ENCODE measurements around the gene ZSCAN23. TPM values are rescaled to one million over a fixed set of nuclear protein-coding genes. Genes with fewer than 3 reads are reported as not detected.

Gene ZSCAN23
- total RNA-seq, 1 donor from 2014 or later, result 0.18 TPM

DNA sequence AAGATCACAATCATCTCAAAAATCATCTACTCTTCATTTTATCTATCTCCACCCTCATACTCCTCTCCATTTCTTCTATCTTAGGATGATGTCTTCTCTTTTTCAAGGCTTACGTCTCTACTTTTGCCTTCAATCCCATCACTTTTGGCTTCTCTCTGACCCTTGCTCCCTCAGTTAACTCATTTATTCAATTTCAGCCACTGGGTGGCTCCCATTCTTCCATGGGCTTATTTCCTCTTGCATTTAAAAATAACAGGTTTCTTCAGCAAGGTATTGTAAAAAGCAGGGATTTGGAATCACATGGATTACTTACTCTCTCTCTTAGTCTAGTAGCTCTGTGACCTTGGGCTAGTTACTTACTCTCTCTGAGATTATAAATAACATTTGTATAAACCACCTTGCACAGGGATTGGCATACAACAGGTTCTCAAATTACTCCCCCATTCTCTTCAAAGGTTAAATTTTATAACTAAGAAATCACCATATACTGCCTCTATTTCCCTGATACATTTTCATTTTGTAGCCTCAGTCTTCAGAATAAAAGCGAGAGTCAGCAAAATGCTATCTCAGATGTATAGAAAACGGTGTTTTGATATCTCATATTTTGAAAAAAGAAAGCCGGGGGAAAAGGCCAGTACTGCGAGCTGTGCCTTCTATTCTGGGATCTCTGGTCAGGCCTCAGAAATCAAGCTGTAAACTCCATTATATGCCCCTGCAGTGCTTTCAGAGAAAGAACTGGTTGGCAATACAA is 49.2 kb downstream of the ZSCAN23 start:
- DNase-seq (no peak), ATAC-seq (ENCODE audit: low read depth) (no peak)
- no peaks in the 10 kb centered on the region for H3K9me3 Mint-ChIP-seq
- H3K4me3 Mint-ChIP-seq, result no peak overlapping the region
- CTCF ChIA-PET, result no interaction called here
- POLR2A ChIA-PET, result no interaction called here
- H3K27me3 Mint-ChIP-seq, result no peaks in the 10 kb centered on the region
- TF ChIP-seq CTCF (IDR thresholded peaks at IDR 0.05), result no peak
- peaks cover 85% of the 10 kb centered on the region for H3K36me3 Mint-ChIP-seq (ENCODE audit: low read depth)
- no peak overlapping the region for H3K27ac Mint-ChIP-seq
- intact Hi-C loops (cut with micrococcal nuclease), result loop anchor here (2.0 kb wide), 1 partner anchor 195 kb away; no protein-coding TSS in a partner anchor
- H3K4me1 Mint-ChIP-seq, result peaks cover 39% of the 10 kb centered on the region

GRCh38 chr6:28390688-28391087 is 52.6 kb downstream of the ZSCAN23 start:
- CTCF ChIA-PET, result no interaction called here
- H3K4me1 Mint-ChIP-seq, result peaks cover 11% of the 10 kb centered on the region
- peaks cover 84% of the 10 kb centered on the region for H3K36me3 Mint-ChIP-seq (ENCODE audit: low read depth)
- ATAC-seq (ENCODE audit: low read depth) (no peak), DNase-seq (no peak)
- H3K9me3 Mint-ChIP-seq, result no peaks in the 10 kb centered on the region
- no peak overlapping the region for H3K27ac Mint-ChIP-seq
- H3K4me3 Mint-ChIP-seq, result no peak overlapping the region
- no peak for TF ChIP-seq CTCF (IDR thresholded peaks at IDR 0.05)
- intact Hi-C loops (cut with micrococcal nuclease), result no loop called here
- POLR2A ChIA-PET, result no interaction called here
- H3K27me3 Mint-ChIP-seq, result no peaks in the 10 kb centered on the region

DNA sequence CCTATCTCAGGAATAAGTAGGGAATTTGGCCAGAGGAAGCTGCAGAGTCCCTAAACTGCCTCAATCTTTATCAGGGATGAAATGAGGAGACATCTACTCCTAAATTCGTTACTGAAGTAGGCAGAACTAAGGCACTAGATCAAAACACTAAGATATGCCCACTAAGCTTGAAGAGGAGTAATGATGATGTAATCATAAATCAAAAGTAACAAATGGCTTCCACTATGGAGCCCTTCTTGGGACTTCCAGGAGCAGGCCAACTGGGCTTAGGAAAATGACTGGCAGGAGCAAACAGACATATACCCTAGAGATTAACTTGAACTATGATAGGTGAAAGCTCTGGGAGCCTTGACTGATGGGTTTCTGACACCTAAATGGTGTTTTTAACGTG is 59.2 kb downstream of the ZSCAN23 start:
- CTCF ChIA-PET, result interaction anchor here (1.2 to 2.5 kb wide), 3 partner anchors 15 to 34 kb away, joined by 7 to 19 read pairs (median 11); partner anchors contain the start of genes ZKSCAN3 and ZSCAN12
- intact Hi-C loops (cut with micrococcal nuclease), result no loop called here
- Mint-ChIP-seq H3K9me3 (no peaks in the 10 kb centered on the region), H3K36me3 (ENCODE audit: low read depth) (peaks cover 63% of the 10 kb centered on the region), H3K27me3 (no peaks in the 10 kb centered on the region), H3K4me3 (no peak overlapping the region), H3K4me1 (peaks cover 18% of the 10 kb centered on the region), H3K27ac (no peak overlapping the region)
- ATAC-seq (ENCODE audit: low read depth) (no peak), DNase-seq (no peak)
- POLR2A ChIA-PET, result interaction anchor here (0.9 to 2.6 kb wide), 9 partner anchors 12 to 491 kb away, joined by 3 to 37 read pairs (median 10); partner anchors contain the start of genes ZKSCAN3, ZKSCAN8, ZSCAN12 and ZSCAN26
- no peak for TF ChIP-seq CTCF (IDR thresholded peaks at IDR 0.05)

DNA sequence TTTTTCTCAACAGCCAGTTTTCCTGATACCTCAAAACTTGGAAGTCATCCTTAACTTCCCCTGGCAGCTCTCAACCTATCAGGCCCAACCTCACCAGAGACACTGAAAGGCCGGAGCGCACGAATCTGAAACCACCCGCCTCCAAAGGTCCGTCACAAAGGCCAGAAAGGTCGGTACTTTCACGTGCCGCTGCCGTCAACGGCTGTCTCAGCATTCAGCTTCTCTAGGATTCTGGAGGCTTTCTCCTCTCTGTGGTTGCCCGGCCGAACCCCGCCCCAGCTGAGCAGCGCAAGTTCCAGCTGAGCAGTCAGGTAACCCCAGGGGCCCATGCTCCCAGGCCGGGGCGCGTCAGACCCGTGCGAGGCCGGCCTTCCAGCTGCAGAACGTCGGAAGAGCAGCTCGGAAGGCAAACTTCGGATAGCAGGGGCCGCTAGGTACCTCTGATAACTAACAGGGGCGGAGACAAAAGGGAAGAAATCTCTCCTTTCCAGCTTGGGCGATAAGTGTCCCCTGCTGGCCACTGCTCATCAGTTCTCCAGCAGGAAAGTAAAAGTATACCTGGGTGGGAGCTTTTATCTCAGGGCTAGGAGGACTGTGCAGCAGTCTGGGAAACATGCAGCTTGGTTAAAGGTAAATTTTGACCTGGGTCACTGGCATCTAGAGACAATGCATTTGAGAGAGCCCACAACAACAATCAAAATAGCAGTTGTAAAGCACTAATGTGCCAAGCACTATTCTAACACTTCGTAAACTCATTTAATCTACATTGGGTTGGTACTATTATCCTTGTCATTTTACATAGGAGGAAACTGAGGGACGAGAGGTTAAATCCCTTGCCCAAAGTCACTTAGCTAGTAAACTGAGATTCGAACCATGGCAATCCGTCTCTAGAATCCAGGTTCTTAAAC is 59.8 kb downstream of the ZSCAN23 start:
- H3K4me1 Mint-ChIP-seq, result peaks cover 18% of the 10 kb centered on the region
- ChIA-PET POLR2A (interaction anchor here (0.6 to 2.6 kb wide), 19 partner anchors 11 to 1236 kb away, joined by 3 to 37 read pairs (median 7); partner anchors contain the start of genes ZKSCAN3, ZKSCAN4, ZKSCAN8 and ZNF165), CTCF (interaction anchor here (0.8 to 2.5 kb wide), 8 partner anchors 13 to 279 kb away, joined by 3 to 19 read pairs (median 4); partner anchors contain the start of genes ZKSCAN3, ZKSCAN8 and ZSCAN12)
- peaks cover 58% of the 10 kb centered on the region for H3K36me3 Mint-ChIP-seq (ENCODE audit: low read depth)
- DNase-seq (peak; percentile 77), ATAC-seq (ENCODE audit: low read depth) (peak; percentile 98)
- no peak for TF ChIP-seq CTCF (IDR thresholded peaks at IDR 0.05)
- H3K27me3 Mint-ChIP-seq, result no peaks in the 10 kb centered on the region
- intact Hi-C loops (cut with micrococcal nuclease), result loop anchor here (1.0 to 2.0 kb wide), 7 partner anchors 11 to 302 kb away; partner anchors contain the start of genes ZKSCAN3, ZKSCAN4, ZSCAN12 and ZSCAN16
- peak overlapping the region; percentile 94 for H3K27ac Mint-ChIP-seq
- H3K9me3 Mint-ChIP-seq, result no peaks in the 10 kb centered on the region
- H3K4me3 Mint-ChIP-seq, result peak overlapping the region; percentile 88

Other genes with a start within 250 kb of the ZSCAN23 start
- 25.9 and 30.3 TPM in 2 replicates for gene ZSCAN9, start 218.2 kb downstream of the ZSCAN23 start, total RNA-seq
- gene ZKSCAN4, start 191.2 kb downstream of the ZSCAN23 start, total RNA-seq, result 10.5 and 11.1 TPM in 2 replicates
- 0.29 and 0.35 TPM in 2 replicates for gene NKAPL, start 184.2 kb downstream of the ZSCAN23 start, total RNA-seq
- 16.0 and 17.8 TPM in 2 replicates for gene ZSCAN26, start 176.3 kb downstream of the ZSCAN23 start, total RNA-seq
- gene PGBD1, start 161.9 kb downstream of the ZSCAN23 start, total RNA-seq, result 1.8 and 1.9 TPM in 2 replicates
- 1.0 and 3.6 TPM in 2 replicates for gene ZSCAN31, start 107.3 kb downstream of the ZSCAN23 start, total RNA-seq
- gene ZKSCAN3, start 93.5 kb downstream of the ZSCAN23 start, total RNA-seq, result 5.6 and 6.3 TPM in 2 replicates
- 12.8 and 13.0 TPM in 2 replicates for gene ZSCAN12, start 43.7 kb downstream of the ZSCAN23 start, total RNA-seq
- gene GPX6, start 72.3 kb upstream of the ZSCAN23 start, total RNA-seq, result not detected in 2 replicates
- not detected in 2 replicates for gene GPX5, start 82.4 kb upstream of the ZSCAN23 start, total RNA-seq